Stimulated activated CD8-positive, alpha-beta memory T cell treated with anti-CD3 and anti-CD28 coated beads, Interleukin-12 subunit alpha, Interleukin-12 subunit beta, amount 100 ng/mL, for 1 hour (primary cell): ENCODE results near the gene CCDC28B.

Experiments
- DNase-seq: peaks from one replicate; pipeline ENCODE4 v3.0.0-alpha.2; 2020; ENCODE audit warnings: low read depth

The CCDC28B gene

GRCh38 chr1:32223683-32224082 lies 23.3 kb downstream of the CCDC28B start:
- DNase-seq: no peak

GRCh38 chr1:32224285-32224684 lies 23.9 kb downstream of the CCDC28B start:
- DNase-seq: no peak

GRCh38 chr1:32228771-32229170 lies 28.4 kb downstream of the CCDC28B start:
- no peak for DNase-seq

GRCh38 chr1:32231843-32232432 lies 31.5 kb downstream of the CCDC28B start:
- no peak for DNase-seq

- no peak for DNase-seq
Measured at GRCh38 chr1:32232558-32233304, 32.3 kb downstream of the CCDC28B start.

GRCh38 chr1:32234792-32235191 lies 34.4 kb downstream of the CCDC28B start:
- no peak for DNase-seq

- no peak for DNase-seq
Measured at GRCh38 chr1:32239337-32239736, 38.9 kb downstream of the CCDC28B start.

- no peak for DNase-seq
Measured at GRCh38 chr1:32239790-32240139, 39.4 kb downstream of the CCDC28B start.

GRCh38 chr1:32240140-32240951 lies 40.0 kb downstream of the CCDC28B start:
- DNase-seq: no peak

- no peak for DNase-seq
Measured at GRCh38 chr1:32241001-32241763, 40.8 kb downstream of the CCDC28B start.

- DNase-seq: no peak
Measured at GRCh38 chr1:32242341-32242851, 42.0 kb downstream of the CCDC28B start.

- DNase-seq: no peak
Measured at GRCh38 chr1:32246888-32247273, 46.5 kb downstream of the CCDC28B start, which contains the start of gene FAM167B. Gene FAM167B, plus strand, starts transcription at chr1:32247222. Its CDS starts 200 bp downstream, at chr1:32247422.

- no peak for DNase-seq
Measured at GRCh38 chr1:32247452-32247851, 47.1 kb downstream of the CCDC28B start.

GRCh38 chr1:32247983-32248889 lies 47.8 kb downstream of the CCDC28B start:
- DNase-seq: peak; percentile 62

- peak; percentile 69 for DNase-seq
Measured at GRCh38 chr1:32249831-32250525, 49.6 kb downstream of the CCDC28B start.

GRCh38 chr1:32250893-32251716 lies 50.7 kb downstream of the CCDC28B start, which contains the start of gene LCK:
Gene LCK, plus strand, starts transcription at chr1:32251265. Its CDS starts 23,065 bp downstream, at chr1:32274330.
- DNase-seq: no peak
